Common myeloid progenitor, CD34-positive (primary cell): ENCODE data around the gene DOCK3.
A peak's percentile ranks its signal among the peaks of the same experiment; 100 is the strongest.

ENCODE experiments used
- CTCF ChIA-PET: fragments of 350-600 bp; sonication (Branson Sonifier 250); formaldehyde crosslinking; loops from one replicate; lab custom pipeline; 2021; ENCODE audit warnings: antibody characterized with exemption; lab: Charles Lee
- POLR2A ChIA-PET: fragments of 350-600 bp; sonication (Branson Sonifier 250); formaldehyde crosslinking; loops from one replicate; lab custom pipeline; 2021; ENCODE audit warnings: antibody characterized with exemption; lab: Charles Lee
- DNase-seq, 3 donors: peaks; one replicate each; pipeline versions ENCODE4 v3.0.0 to v3.0.0-alpha.2; 2013
- H3K27ac ChIP-seq, 2 experiments: 1 replicate in 1 of 2; 2 replicates in 1 of 2; pipeline ENCODE4 v1.7.0; 2013; ENCODE audit warnings: inconsistent platforms in 2 of 2, low read length in 2 of 2, mild to moderate bottlenecking in 2 of 2, low read depth in 1 of 2, moderate library complexity in 1 of 2; ENCODE audit not compliant: severe bottlenecking in 2 of 2, insufficient read depth in 1 of 2, poor library complexity in 1 of 2
- H3K27me3 ChIP-seq, 5 experiments: replicated peaks in 2 of 5; 1 replicate in 3 of 5; 2 replicates in 2 of 5; pipeline versions ENCODE4 v1.6.1 to v1.7.0; 2013; ENCODE audit warnings: low read length in 4 of 5, mild to moderate bottlenecking in 2 of 5, moderate library complexity in 2 of 5, inconsistent platforms in 1 of 5; ENCODE audit not compliant: insufficient read depth in 5 of 5, control insufficient read depth in 4 of 5
- H3K36me3 ChIP-seq, 4 experiments: 1 replicate in 2 of 4; 2 replicates in 2 of 4; pipeline versions ENCODE4 v1.6.1 to v1.7.0; 2013; ENCODE audit warnings: low read length in 3 of 4, control low read depth in 1 of 4, mild to moderate bottlenecking in 1 of 4; ENCODE audit not compliant: control insufficient read depth in 4 of 4, insufficient read depth in 4 of 4
- H3K4me1 ChIP-seq, 4 experiments: 1 replicate in 3 of 4; 2 replicates in 1 of 4; pipeline versions ENCODE4 v1.6.1 to v1.7.1; 2013; ENCODE audit warnings: low read length in 3 of 4, mild to moderate bottlenecking in 3 of 4, control low read depth in 1 of 4, inconsistent platforms in 1 of 4, moderate library complexity in 1 of 4; ENCODE audit not compliant: control insufficient read depth in 4 of 4, insufficient read depth in 4 of 4; ENCODE audit errors: control extremely low read depth in 1 of 4
- H3K4me3 ChIP-seq, 7 experiments: 1 replicate in 4 of 7; 2 replicates in 3 of 7; pipeline versions ENCODE4 v1.5.1 to v1.7.0; 2013; ENCODE audit warnings: mild to moderate bottlenecking in 7 of 7, low read length in 6 of 7, moderate library complexity in 6 of 7, inconsistent platforms in 2 of 7, low read depth in 2 of 7, control low read depth in 1 of 7; ENCODE audit not compliant: insufficient read depth in 4 of 7, control insufficient read depth in 1 of 7; ENCODE audit errors: extremely low read depth in 1 of 7
- H3K9me3 ChIP-seq, 5 experiments: 1 replicate in 4 of 5; 2 replicates in 1 of 5; pipeline versions ENCODE4 v1.6.1 to v1.7.1; 2013; ENCODE audit warnings: low read length in 4 of 5, mild to moderate bottlenecking in 2 of 5, inconsistent platforms in 1 of 5, low read depth in 1 of 5, moderate library complexity in 1 of 5; ENCODE audit not compliant: control insufficient read depth in 4 of 5, insufficient read depth in 2 of 5; ENCODE audit errors: control extremely low read depth in 1 of 5
- WGBS: methylation state at CpG from one replicate; pipeline ENCODE4 v1.1.5; 2013; ENCODE audit not compliant: insufficient coverage; 5-methylcytosine and 5-hydroxymethylcytosine counted together

The DOCK3 gene

GRCh38 chr3:51397392-51397791, 722.7 kb downstream of the DOCK3 start:
- no peaks in the 10 kb centered on the region for H3K9me3 ChIP-seq
- no peak for DNase-seq
- 95% methylated on average over 5 of the region's 5 CpGs for WGBS
- H3K27me3 ChIP-seq: no peaks in the 10 kb centered on the region
- H3K4me1 ChIP-seq: peaks cover 0 to 48% (median 27%) of the 10 kb centered on the region in 4 experiments
- ChIA-PET CTCF (interaction anchor here (0.9 to 1.4 kb wide), 2 partner anchors 10 to 31 kb away, joined by 3 to 4 read pairs; no protein-coding TSS in a partner anchor), POLR2A (no interaction called here)
- no peak overlapping the region for H3K4me3 ChIP-seq
- peaks cover 14 to 89% (median 68%) of the 10 kb centered on the region in 4 experiments for H3K36me3 ChIP-seq
- H3K27ac ChIP-seq: peak overlapping the region; percentile 1 to 12

GRCh38 chr3:51398595-51399310, 724.0 kb downstream of the DOCK3 start:
- H3K9me3 ChIP-seq: no peaks in the 10 kb centered on the region
- H3K27ac ChIP-seq: peak overlapping the region in 1 of 2 experiments; percentile 35
- POLR2A ChIA-PET: no interaction called here
- WGBS: 90% methylated on average over 6 of the region's 8 CpGs
- DNase-seq: no peak
- CTCF ChIA-PET: interaction anchor here (3.9 kb wide), 1 partner anchor 9 kb away, joined by 20 read pairs; no protein-coding TSS in a partner anchor
- peaks cover 0 to 37% (median 16%) of the 10 kb centered on the region in 4 experiments for H3K4me1 ChIP-seq
- peaks cover 8 to 85% (median 65%) of the 10 kb centered on the region in 4 experiments for H3K36me3 ChIP-seq
- H3K4me3 ChIP-seq: no peak overlapping the region
- H3K27me3 ChIP-seq: no peaks in the 10 kb centered on the region

- H3K4me3 ChIP-seq: no peak overlapping the region
- H3K9me3 ChIP-seq: no peaks in the 10 kb centered on the region
- WGBS: 100% methylated on average over 3 of the region's 4 CpGs
- POLR2A ChIA-PET: no interaction called here
- H3K27me3 ChIP-seq: no peaks in the 10 kb centered on the region
- DNase-seq: no peak
- CTCF ChIA-PET: interaction anchor here (1.5 to 3.9 kb wide), 2 partner anchors 11 to 33 kb away, joined by 3 to 20 read pairs; no protein-coding TSS in a partner anchor
- peaks cover 6 to 82% (median 61%) of the 10 kb centered on the region in 4 experiments for H3K36me3 ChIP-seq
- no peak overlapping the region for H3K27ac ChIP-seq
- H3K4me1 ChIP-seq: peaks cover 0 to 28% (median 14%) of the 10 kb centered on the region in 4 experiments
Observed at GRCh38 chr3:51400166-51400565, 725.4 kb downstream of the DOCK3 start.

- Histone ChIP-seq H3K4me3 (no peak overlapping the region), H3K27ac (no peak overlapping the region), H3K27me3 (no peaks in the 10 kb centered on the region), H3K36me3 (peaks cover 5 to 75% (median 51%) of the 10 kb centered on the region in 4 experiments), H3K9me3 (no peaks in the 10 kb centered on the region), H3K4me1 (peaks cover 0 to 17% (median 0%) of the 10 kb centered on the region in 4 experiments)
- CTCF ChIA-PET: interaction anchor here (0.9 to 3.9 kb wide), 3 partner anchors 10 to 37 kb away, joined by 3 to 20 read pairs (median 3); no protein-coding TSS in a partner anchor
- DNase-seq: peak in 2 of 3 donors; percentile 60 to 69
- POLR2A ChIA-PET: no interaction called here
- 100% methylated on average over 4 of the region's 4 CpGs for WGBS
Observed at GRCh38 chr3:51401735-51402134, 727.0 kb downstream of the DOCK3 start.

- H3K36me3 ChIP-seq: peaks cover 6 to 70% (median 46%) of the 10 kb centered on the region in 4 experiments
- DNase-seq: no peak
- ChIA-PET CTCF (interaction anchor here (0.9 to 1.8 kb wide), 4 partner anchors 13 to 50 kb away, joined by 3 to 6 read pairs (median 3); partner anchors contain the start of gene RBM15B), POLR2A (no interaction called here)
- no peaks in the 10 kb centered on the region for H3K9me3 ChIP-seq
- H3K4me3 ChIP-seq: no peak overlapping the region
- H3K4me1 ChIP-seq: peaks cover 0 to 17% (median 0%) of the 10 kb centered on the region in 4 experiments
- no peaks in the 10 kb centered on the region for H3K27me3 ChIP-seq
- peak overlapping the region in 1 of 2 experiments; percentile 9 for H3K27ac ChIP-seq
Observed at GRCh38 chr3:51403675-51404074, 728.9 kb downstream of the DOCK3 start.

GRCh38 chr3:51408021-51408420, 733.3 kb downstream of the DOCK3 start:
- H3K36me3 ChIP-seq: peaks cover 16 to 76% (median 52%) of the 10 kb centered on the region in 4 experiments

GRCh38 chr3:51408813-51409212, 734.1 kb downstream of the DOCK3 start:
- ChIA-PET POLR2A (no interaction called here), CTCF (interaction anchor here (1.7 kb wide), 1 partner anchor 26 kb away, joined by 6 read pairs; no protein-coding TSS in a partner anchor)
- Histone ChIP-seq H3K9me3 (no peaks in the 10 kb centered on the region), H3K4me3 (no peak overlapping the region), H3K27me3 (no peaks in the 10 kb centered on the region), H3K36me3 (peaks cover 20 to 76% (median 54%) of the 10 kb centered on the region in 4 experiments), H3K27ac (no peak overlapping the region), H3K4me1 (no peaks in the 10 kb centered on the region)
- WGBS: 100% methylated on average over 2 of the region's 2 CpGs
- no peak for DNase-seq

More at GRCh38 chr3:51408021-51408420, 733.3 kb downstream of the DOCK3 start:
- DNase-seq: no peak
- H3K4me3 ChIP-seq: no peak overlapping the region
- WGBS: 100% methylated on average over 2 of the region's 2 CpGs
- H3K4me1 ChIP-seq: no peaks in the 10 kb centered on the region
- ChIA-PET CTCF (interaction anchor here (1.2 to 2.4 kb wide), 2 partner anchors 15 to 30 kb away, joined by 4 to 10 read pairs; no protein-coding TSS in a partner anchor), POLR2A (no interaction called here)
- no peaks in the 10 kb centered on the region for H3K9me3 ChIP-seq
- H3K27me3 ChIP-seq: no peaks in the 10 kb centered on the region
- H3K27ac ChIP-seq: no peak overlapping the region
